ENCODE measurements around the gene CSNK2B.
A peak's percentile ranks its signal among the peaks of the same experiment; 100 is the strongest.

Gene CSNK2B

DNA sequence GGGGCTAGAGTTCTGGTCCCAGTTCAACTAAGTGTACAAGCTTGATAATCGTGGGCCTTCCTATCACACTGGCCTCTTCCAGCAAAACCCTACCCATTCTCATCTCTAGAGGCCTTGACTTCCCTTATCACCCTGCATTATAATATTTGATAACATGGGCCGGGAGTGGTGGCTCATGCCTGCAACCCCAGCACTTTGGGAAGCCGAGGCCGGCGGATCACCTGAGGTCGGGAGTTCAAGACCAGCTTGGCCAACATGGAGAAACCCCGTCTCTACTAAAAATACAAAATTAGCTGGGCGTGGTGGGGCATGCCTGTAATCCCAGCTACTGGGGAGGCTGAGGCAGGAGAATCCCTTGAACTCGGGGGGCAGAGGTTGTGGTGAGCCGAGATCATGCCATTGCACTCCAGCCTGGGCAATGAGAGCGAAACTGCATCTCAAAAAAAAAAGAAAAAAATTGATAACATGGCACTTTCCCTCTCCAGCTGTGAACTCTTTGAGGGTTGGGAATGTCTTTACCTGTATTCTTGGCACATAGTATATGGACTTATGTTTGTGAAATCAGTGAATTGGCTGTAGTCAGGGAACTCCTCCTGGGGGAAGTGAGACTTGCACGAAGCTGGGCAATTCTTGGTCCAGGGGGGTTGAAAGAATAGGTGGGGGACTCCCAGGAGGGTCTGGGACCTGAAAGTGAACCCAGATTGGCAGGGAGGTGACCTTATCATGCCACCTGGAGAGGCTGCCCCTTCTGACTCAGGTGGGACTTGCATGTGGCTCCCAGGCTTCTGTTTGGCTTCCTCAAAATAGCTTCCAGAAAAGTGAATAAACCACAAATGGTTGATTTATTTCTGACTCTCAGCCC, 4.4 kb upstream of the CSNK2B start:
- DNase-seq (ENCODE audit: low read depth in 2 of 2): no peak
- TF ChIP-seq, protein P1, sequence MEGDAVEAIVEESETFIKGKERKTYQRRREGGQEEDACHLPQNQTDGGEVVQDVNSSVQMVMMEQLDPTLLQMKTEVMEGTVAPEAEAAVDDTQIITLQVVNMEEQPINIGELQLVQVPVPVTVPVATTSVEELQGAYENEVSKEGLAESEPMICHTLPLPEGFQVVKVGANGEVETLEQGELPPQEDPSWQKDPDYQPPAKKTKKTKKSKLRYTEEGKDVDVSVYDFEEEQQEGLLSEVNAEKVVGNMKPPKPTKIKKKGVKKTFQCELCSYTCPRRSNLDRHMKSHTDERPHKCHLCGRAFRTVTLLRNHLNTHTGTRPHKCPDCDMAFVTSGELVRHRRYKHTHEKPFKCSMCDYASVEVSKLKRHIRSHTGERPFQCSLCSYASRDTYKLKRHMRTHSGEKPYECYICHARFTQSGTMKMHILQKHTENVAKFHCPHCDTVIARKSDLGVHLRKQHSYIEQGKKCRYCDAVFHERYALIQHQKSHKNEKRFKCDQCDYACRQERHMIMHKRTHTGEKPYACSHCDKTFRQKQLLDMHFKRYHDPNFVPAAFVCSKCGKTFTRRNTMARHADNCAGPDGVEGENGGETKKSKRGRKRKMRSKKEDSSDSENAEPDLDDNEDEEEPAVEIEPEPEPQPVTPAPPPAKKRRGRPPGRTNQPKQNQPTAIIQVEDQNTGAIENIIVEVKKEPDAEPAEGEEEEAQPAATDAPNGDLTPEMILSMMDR (IDR thresholded peaks at IDR 0.05; ENCODE audit: low read depth, low read length): no peak
- H3K4me3 ChIP-seq (replicated peaks in 1 of 2; ENCODE audit: low read depth in 2 of 2, low read length in 2 of 2): no peak overlapping the region

DNA sequence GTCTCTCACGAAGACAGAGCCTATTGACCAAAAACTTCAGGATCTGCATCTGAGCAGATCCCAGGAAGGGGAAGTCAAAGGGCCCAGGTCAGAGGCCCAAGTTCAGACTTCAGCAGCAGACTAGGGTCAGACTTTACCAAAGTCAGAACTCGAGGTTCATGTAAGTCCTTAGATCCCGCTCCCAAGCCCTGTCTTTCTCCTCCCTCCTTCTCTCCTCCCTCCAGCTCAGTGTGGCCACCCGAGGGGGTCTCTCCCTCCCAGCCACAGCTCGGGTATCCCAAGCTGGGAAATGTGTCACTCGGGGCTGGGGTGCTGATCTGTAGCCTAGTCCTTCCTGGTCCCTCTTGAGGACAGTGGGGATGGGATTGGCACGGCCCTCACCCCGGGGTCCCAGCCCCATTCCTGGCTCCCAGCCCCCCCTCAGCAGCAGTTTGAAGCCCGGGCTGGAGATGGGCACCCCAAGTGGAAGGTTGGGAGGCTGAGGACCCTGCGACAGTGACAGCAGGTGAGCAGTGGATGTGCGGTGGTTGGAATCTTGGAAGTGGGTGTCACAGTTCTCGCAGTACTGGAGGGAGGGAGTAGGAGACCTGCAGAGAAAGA, 3.7 kb upstream of the CSNK2B start:
- H3K4me3 ChIP-seq (replicated peaks in 1 of 2; ENCODE audit: low read depth in 2 of 2, low read length in 2 of 2): no peak overlapping the region
- TF ChIP-seq, protein P1 (IDR thresholded peaks at IDR 0.05; ENCODE audit: low read depth, low read length): no peak
- no peak for DNase-seq (ENCODE audit: low read depth in 2 of 2)

DNA sequence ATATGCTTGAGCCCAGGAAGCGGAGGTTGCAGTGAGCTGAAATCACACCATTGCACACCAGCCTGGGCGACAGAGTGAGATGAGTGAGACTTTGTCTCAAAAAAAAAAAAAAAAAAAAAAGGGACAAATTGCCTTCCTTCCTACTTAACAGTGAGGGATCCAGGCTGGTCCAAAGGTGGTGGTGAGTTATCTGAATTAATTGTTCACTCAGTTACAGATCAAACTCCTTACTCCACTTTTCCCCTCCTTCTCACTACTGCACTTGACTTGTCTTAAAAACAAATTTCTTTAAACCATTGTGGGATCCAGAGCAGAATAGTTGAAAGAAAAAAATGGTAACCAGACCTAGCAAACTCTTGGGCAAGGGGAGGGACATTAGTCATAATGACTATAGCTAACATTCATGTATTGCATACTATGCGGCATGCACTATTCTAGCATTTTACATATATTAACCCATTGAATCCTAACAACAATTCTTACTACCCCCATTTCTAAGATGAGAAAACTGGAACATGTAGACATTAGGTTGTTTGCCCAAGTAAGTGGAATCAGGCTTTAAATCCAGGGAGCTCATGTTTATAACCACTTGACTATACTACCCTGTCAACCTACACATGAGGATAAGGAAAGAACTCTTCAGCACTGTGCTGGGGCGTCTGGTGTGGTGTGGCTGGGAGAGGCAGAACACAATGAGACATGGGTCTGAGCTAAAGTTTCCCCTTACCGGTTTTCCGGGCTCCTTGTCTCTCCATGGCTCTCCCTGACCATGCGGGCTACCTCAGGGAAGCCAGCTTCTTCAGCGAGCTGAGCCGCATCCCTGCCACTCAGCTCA, 2.5 kb upstream of the CSNK2B start:
- TF ChIP-seq, protein P1 (IDR thresholded peaks at IDR 0.05; ENCODE audit: low read depth, low read length): no peak
- peak in 1 of 2 donors; percentile 73 for DNase-seq (ENCODE audit: low read depth in 2 of 2)
- H3K4me3 ChIP-seq (replicated peaks in 1 of 2; ENCODE audit: low read depth in 2 of 2, low read length in 2 of 2): peak overlapping the region; percentile 92 to 98

DNA sequence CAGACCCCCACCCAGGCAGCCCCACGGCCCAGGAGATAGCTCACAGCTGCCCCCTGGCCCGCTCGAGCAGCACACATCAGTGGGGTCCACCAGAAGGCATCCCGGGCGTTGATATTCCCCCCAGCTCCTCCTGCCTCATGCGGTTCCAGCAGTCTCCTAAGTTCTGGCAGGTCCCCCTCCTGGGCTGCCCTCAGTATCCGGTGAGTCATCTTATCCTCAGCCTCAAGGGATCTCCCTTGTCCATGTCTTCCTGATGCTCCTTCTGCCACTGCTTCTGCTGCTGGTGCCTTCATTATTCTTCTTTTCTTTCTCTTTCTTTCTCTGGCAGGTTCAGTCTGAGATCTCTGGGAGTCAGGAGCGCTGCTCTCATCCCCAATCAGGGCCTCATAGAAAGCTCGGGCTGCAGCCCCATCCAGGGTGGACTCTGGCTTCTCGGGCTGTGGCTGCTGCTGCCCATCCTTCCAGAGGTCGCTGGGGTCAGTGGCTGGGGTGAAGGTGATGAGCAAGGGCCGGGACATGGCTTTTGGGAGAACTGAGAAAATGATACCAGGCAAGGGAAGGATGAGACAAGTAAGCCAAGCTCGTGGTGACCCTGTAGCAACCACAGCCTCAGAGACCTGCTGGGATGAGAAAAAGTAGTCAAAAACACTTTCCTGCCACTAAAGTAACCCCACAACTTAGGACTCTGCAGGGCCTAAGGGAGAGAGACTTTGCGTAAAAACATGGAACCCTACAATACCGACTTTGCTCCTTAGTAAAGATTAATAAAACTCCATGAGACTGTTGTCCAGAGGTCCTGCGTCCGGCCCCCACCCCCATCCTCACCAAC, 1.7 kb upstream of the CSNK2B start:
- TF ChIP-seq, protein P1 (IDR thresholded peaks at IDR 0.05; ENCODE audit: low read depth, low read length): peak; percentile 5
- H3K4me3 ChIP-seq (replicated peaks in 1 of 2; ENCODE audit: low read depth in 2 of 2, low read length in 2 of 2): peak overlapping the region; percentile 92 to 98
- peak; percentile 73 to 82 for DNase-seq (ENCODE audit: low read depth in 2 of 2)

DNA sequence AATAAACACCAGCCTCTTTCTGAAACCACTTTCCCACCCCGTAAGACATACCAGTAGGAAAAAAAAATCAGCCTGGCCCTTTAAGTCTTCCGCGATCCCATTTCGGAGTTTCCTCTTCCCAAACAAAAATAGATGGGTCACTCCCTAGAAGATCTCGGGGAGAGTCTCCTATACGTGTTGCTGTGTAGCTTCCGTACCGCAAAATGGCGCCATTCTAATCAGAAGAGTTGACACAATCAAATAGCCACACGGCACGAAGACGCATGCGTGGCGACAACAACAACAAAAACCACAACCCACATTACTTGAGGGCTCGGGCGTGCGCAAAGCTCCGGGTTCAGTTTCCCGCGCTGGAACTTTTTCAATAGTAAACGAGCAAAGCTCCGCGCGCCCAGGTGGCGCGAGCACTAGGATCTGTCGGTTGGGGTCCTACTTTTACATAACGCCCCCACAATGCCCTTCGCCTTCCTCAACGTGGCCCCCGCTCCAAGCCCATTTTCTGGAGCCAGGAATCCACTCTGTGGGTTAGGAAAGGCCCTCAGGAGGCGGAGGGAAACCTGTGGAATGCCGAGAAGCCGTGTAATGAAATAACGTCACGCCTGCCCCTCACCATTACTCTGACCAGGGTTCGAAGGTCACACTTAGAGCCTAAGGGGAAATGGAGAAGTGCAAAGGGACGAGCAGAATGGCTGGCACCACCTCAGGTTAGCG, 935 bp upstream of the CSNK2B start, which contains the start of gene GPANK1:
TSS of gene GPANK1 (minus strand) at position 208 of the 711 bp plus-strand sequence. CDS start 519 bp downstream, outside the sequence.
- DNase-seq (ENCODE audit: low read depth in 2 of 2): peak; percentile 96 to 97
- TF ChIP-seq, protein P1 (IDR thresholded peaks at IDR 0.05; ENCODE audit: low read depth, low read length): no peak
- peak within 1 kb of the TSS; percentile 92 to 98 for H3K4me3 ChIP-seq (replicated peaks in 1 of 2; ENCODE audit: low read depth in 2 of 2, low read length in 2 of 2)

Measured in cardiac fibroblast (primary cell).